ENCODE data around the gene SCGB1A1.

DNA sequence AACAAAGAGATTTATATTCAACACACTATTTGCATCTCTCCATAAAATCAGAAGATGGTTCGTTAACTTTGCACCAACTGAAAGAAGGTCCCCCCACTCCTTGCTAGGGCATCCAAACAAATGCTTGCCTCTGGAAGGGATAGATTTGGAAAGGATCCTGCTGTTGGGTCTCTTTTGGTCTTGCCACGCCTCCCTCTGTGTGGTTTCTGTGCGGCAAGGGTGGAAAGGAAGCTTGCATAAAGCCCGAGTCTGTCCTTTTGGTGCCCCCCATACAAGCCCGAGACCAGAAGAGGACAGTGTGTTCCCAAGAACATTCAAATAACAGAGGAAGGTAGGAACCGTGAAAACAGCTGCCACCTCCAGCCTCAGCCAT, 15.1 kb downstream of the SCGB1A1 start:
- TF ChIP-seq CTCF (conservative IDR thresholded peaks at IDR 0.05; ENCODE audit: low read length) (no peak), EZH2phosphoT487 (IDR thresholded peaks at IDR 0.05; ENCODE audit: borderline replicate concordance, low read depth, low read length) (no peak)
